Superior temporal gyrus (tissue), 1 donor: ENCODE data around the gene VPS13D.

Experiments
- DNase-seq: peaks from one replicate; pipeline ENCODE4 v3.0.0-alpha.2; 2016; ENCODE audit errors: extremely low spot score

Gene VPS13D

GRCh38 chr1:12552111-12552888 lies 322.5 kb downstream of the VPS13D start:
- no peak for DNase-seq

DNA sequence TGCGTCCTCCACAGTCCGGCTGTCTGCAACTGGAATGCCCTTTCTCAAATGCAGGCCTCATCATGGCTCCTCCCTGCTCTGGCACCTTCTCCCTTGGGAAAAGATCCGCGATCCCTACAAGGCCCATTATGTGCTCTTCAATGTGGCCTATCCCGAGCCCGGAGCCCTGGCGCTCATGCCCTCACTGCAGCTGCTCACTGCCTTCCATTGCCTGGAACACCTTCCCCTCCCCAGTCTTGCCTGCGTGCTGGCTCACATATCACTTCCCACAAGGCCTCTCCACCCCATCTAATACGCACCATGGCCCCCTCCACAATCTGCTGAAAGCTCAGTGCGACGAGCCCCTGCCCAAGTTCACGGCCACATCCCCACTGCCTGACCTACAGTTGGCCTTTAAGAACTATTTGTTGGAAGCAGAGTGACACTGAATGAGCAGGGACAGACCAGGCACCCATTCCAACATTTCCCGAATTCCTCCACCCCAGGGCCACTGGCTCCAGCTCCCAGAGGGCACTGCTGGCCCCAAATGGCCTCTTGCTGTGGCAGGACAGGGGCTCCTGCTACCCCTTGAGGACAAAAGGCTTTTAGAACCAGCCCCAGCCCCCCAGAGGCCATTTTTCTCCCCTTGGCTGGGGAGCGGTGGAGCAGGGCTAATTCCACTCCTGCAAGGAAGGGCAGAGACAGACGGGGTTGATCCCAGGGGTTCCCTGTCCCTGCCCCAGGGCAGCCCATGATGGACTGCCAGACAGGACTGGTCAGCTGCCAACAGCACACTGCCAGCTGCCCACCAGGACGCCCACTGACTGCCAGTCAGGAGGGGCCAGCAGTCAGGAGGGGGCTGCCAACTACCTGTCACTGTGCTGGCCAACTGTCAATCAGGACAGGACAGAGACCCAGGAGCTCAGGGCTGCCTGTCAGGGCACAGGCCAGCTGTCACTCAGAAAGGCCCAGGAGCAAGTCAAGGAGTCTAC lies 323.4 kb downstream of the VPS13D start:
- DNase-seq: no peak

DNA sequence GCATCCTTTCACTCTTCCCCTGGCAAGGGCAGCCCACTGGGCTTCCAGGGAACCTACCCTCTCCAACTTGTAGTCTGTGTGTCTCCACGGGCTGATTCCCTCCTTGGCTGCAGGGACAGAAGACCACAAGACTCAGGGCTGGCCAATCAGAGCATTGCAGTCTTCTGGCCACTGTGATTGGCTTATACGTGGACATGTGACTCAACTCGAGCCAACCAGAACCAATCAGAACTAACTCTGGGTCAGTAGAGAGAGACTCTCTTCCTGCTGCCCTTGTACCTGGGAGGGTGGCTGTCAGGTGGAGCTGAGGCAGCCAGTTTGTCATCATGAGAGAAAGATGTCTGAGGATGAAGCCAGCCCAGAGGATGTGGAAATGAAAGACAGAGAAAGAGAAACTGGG lies 324.1 kb downstream of the VPS13D start:
- DNase-seq: no peak

DNA sequence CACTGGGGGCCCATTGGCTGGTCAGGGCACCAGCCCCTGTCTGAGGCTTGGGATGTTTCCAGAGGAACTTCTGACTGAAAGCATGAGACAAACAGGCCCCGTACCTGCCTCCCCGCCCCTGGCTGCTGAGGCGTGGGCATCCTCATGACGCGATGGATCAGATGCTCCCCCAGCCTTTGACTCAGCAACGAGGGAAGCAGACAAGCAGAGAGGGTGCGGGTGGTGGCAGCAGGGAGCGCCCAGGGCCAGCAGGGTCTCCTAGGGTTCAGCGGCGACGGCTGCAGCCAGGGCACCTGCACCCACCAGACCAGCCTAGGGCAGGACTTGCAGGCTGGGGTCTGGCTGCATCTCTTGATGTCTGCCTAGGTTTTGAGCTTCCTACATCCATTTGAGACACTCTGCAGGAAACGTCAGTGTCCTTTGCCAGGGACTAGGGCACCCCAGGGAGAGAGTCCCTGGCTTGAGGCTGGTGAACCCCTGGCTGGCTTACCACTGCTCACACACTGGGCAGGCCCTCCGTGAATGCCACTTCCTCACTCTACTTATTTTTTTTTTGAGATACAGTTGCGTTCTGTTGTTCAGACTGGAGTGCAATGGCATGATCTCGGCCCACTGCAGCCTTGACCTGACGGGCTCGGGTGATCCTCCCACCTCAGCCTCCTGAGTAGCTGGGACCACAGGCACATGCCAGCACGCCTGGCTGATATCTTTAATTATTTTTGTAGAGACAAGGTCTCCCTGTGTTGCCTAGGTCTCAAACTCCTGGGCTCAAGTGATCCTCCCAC lies 324.9 kb downstream of the VPS13D start:
- DNase-seq: no peak

DNA sequence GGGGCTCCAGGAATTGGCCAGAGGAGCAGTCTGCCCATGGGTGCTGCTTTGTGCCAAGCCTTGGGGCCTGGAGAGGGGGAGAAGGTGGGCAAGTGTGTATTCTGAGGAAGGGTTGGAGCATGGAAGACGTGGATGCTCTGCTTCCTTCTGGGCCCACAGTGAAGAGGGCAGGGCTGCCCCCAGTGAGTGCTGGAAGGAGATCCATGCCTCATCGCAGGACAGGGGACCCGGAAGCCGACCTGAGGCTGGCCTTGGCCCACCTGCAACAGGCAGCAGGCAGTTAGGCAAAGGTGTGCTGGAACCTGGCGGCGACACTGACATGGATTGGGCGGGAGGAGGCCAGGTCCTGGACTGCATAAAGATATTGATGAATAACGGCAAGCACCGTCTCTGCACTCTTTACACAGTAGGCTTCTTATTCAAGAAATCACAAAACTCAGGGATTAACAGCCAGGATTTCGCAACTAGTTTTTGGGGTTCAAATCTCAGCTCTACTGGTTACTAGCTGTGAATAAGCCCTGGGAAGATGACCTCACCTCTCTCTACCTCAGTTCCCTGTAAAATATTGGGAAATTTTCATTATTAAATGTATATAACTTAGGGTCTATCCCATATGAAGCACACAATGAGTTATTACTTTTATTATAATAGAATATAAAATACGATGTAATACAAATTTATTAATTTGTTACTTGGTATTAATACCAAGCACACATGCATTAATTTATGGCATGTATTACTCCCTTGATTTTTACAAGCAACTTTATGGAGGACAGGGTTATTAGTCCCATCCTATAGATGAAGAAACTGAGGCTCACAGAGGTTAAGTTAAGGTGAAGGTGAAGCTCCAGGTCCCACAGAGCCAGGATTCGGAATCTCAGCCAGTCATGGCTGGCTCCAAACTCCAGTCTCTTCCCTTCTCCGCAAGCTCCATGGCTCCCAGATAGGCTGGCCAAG lies 325.9 kb downstream of the VPS13D start:
- no peak for DNase-seq

DNA sequence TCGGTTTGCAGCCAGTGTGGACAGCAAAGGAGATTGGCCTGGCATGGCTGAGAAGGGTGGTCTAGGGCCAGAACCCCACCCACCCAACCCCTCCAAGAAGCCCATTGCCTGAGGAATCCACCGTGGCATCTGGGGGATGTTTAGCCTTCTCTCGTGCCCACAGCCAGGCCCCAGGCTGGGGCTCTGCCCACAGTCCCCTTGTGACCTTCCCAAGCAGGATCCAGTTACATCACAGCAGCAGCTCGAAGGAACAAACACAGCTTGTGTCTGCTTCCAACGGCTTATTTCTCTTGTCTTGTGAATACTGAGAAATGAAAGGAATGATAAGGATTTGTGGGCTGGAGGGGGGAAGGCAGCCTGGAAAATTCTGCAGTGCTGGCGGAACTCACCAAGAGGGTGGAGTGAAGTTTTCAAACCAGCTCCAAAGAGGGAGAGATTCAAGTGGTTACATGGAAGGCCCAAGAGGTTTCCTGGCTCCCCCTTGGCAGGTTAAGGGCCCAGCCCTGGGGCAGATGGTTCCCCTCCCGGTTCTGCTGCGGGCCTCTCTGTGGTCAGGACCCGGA lies 326.6 kb downstream of the VPS13D start:
- no peak for DNase-seq

DNA sequence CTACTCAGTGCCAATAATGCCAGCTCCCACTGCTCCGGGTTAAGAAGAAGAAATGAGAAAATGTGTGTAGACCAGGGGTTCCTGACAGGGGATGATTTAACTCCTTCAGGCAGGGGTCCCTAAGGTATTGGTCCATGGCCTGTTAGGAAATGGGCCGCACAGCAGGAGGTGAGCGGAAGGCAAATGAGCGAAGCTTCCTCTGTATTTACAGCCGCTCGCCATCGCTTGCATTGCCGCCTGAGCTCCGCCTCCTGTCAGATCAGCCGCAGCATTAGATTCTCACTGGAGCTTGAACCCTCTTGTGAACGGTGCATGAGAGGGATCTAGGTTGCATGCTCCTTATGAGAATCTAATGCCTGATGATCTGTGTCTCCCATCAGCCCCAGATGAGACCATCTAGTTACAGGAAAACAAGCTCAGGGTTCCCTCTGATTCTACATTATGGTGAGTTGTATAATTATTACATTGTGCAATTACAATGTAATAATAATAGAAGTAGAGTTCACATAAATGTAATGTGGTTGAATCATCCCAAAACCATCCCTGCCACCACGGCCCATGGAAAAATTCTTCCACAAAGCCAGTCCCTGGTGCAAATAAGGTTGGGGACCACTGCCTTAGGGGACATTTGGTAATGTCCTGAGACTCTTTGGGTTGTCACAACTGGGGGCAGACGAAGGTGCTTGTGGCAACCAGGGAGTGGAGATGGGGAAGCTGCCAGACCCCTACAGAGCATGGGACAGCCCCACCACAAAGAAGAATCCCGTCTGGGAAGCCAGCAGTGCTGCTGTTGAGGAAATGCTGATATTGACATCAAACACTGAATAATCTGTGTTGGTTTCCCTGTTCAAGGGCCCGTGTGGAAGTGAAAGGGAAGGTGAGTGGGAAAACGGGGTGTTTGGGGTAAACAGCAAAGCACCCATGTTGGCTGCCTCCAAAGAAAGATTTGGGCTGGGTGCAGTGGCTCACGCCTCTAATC lies 327.4 kb downstream of the VPS13D start:
- no peak for DNase-seq

GRCh38 chr1:12561121-12561520 lies 331.3 kb downstream of the VPS13D start:
- no peak for DNase-seq
